Measurements from ENCODE around the gene MRPS18C. TPM values are rescaled to one million over a fixed set of nuclear protein-coding genes. Genes with fewer than 3 reads are reported as not detected.

MRPS18C gene
- total RNA-seq, 4 donors from 2014 or later, result 15.7 to 30.3 (median 22.3) TPM

- no peaks in the 10 kb centered on the region for H3K27me3 ChIP-seq
- intact Hi-C loops (cut with DNase I), result no loop called here
- DNase-seq (ENCODE audit: extremely low spot score), result no peak
- H3K27ac ChIP-seq (replicated peaks in 1 of 4), result no peak overlapping the region
- no peaks in the 10 kb centered on the region for H3K4me1 ChIP-seq
- TF ChIP-seq EP300 (IDR thresholded peaks at IDR 0.05) (no peak), CTCF (IDR thresholded peaks at IDR 0.05) (no peak), POLR2AphosphoS5 (IDR thresholded peaks at IDR 0.05) (no peak), POLR2A (IDR thresholded peaks at IDR 0.05; ENCODE audit: low read depth) (no peak)
- no peaks in the 10 kb centered on the region for H3K9me3 ChIP-seq
- WGBS, result 90% methylated on average over 3 of the region's 3 CpGs
- H3K4me3 ChIP-seq, result no peak overlapping the region
- peaks cover 46 to 94% (median 66%) of the 10 kb centered on the region in 4 donors for H3K36me3 ChIP-seq
Measured at GRCh38 chr4:83440899-83441298, 15.0 kb upstream of the MRPS18C start.

GRCh38 chr4:83449009-83449408 is 6.8 kb upstream of the MRPS18C start:
- Histone ChIP-seq H3K36me3 (peaks cover 18 to 52% (median 36%) of the 10 kb centered on the region in 4 donors), H3K4me1 (peaks cover 4 to 6% (median 4%) of the 10 kb centered on the region in 4 donors), H3K27me3 (no peaks in the 10 kb centered on the region), H3K4me3 (no peak overlapping the region), H3K27ac (replicated peaks in 1 of 4) (no peak overlapping the region), H3K9me3 (no peaks in the 10 kb centered on the region)
- 64% methylated on average over 2 of the region's 2 CpGs for WGBS
- intact Hi-C loops (cut with DNase I), result no loop called here
- no peak for TF ChIP-seq EP300 (IDR thresholded peaks at IDR 0.05)
- no peak for TF ChIP-seq POLR2A (IDR thresholded peaks at IDR 0.05; ENCODE audit: low read depth)
- no peak for TF ChIP-seq POLR2AphosphoS5 (IDR thresholded peaks at IDR 0.05)
- no peak for TF ChIP-seq CTCF (IDR thresholded peaks at IDR 0.05)
- DNase-seq (ENCODE audit: extremely low spot score), result no peak

GRCh38 chr4:83454686-83455085 is 1.2 kb upstream of the MRPS18C start:
- no peak for DNase-seq (ENCODE audit: extremely low spot score)
- TF ChIP-seq EP300 (IDR thresholded peaks at IDR 0.05) (no peak), POLR2A (IDR thresholded peaks at IDR 0.05; ENCODE audit: low read depth) (no peak), CTCF (IDR thresholded peaks at IDR 0.05) (no peak), POLR2AphosphoS5 (IDR thresholded peaks at IDR 0.05) (no peak)
- Histone ChIP-seq H3K4me1 (peaks cover 24 to 31% (median 29%) of the 10 kb centered on the region in 4 donors), H3K9me3 (no peaks in the 10 kb centered on the region), H3K27me3 (no peaks in the 10 kb centered on the region), H3K4me3 (peak overlapping the region; percentile 64 to 84 (median 82)), H3K27ac (replicated peaks in 1 of 4) (peak overlapping the region; percentile 93 to 97 (median 96)), H3K36me3 (peaks cover 7 to 46% (median 29%) of the 10 kb centered on the region in 4 donors)
- intact Hi-C loops (cut with DNase I), result loop anchor here (10.0 kb wide), 1 partner anchor 170 kb away; the partner anchor contains the start of gene COQ2
- 22% methylated on average over 6 of the region's 6 CpGs for WGBS

GRCh38 chr4:83456184-83456501 is 285 bp downstream of the MRPS18C start:
- TF ChIP-seq POLR2A (IDR thresholded peaks at IDR 0.05; ENCODE audit: low read depth), result no peak
- TF ChIP-seq EP300 (IDR thresholded peaks at IDR 0.05), result no peak
- TF ChIP-seq POLR2AphosphoS5 (IDR thresholded peaks at IDR 0.05), result no peak
- no peak for TF ChIP-seq CTCF (IDR thresholded peaks at IDR 0.05)
- no peaks in the 10 kb centered on the region for H3K9me3 ChIP-seq
- peak overlapping the region; percentile 64 to 84 (median 82) for H3K4me3 ChIP-seq
- peak overlapping the region; percentile 93 to 97 (median 96) for H3K27ac ChIP-seq (replicated peaks in 1 of 4)
- H3K36me3 ChIP-seq, result peaks cover 18 to 61% (median 41%) of the 10 kb centered on the region in 4 donors
- 0% methylated on average over 7 of the region's 7 CpGs for WGBS
- no peaks in the 10 kb centered on the region for H3K27me3 ChIP-seq
- DNase-seq (ENCODE audit: extremely low spot score), result no peak
- intact Hi-C loops (cut with DNase I), result loop anchor here (10.0 kb wide), 1 partner anchor 171 kb away; the partner anchor contains the start of gene COQ2
- H3K4me1 ChIP-seq, result peaks cover 24 to 31% (median 29%) of the 10 kb centered on the region in 4 donors

- DNase-seq (ENCODE audit: extremely low spot score), result no peak
Measured at GRCh38 chr4:83473423-83473822, 17.6 kb downstream of the MRPS18C start.

More at GRCh38 chr4:83473423-83473822, 17.6 kb downstream of the MRPS18C start:
- WGBS, result 85% methylated on average over 4 of the region's 4 CpGs
- H3K27ac ChIP-seq (replicated peaks in 1 of 4), result no peak overlapping the region
- no peak overlapping the region for H3K4me3 ChIP-seq
- no peaks in the 10 kb centered on the region for H3K4me1 ChIP-seq
- H3K9me3 ChIP-seq, result no peaks in the 10 kb centered on the region
- H3K36me3 ChIP-seq, result peaks cover 0 to 51% (median 16%) of the 10 kb centered on the region in 4 donors
- no peak for TF ChIP-seq EP300 (IDR thresholded peaks at IDR 0.05)
- no peak for TF ChIP-seq POLR2A (IDR thresholded peaks at IDR 0.05; ENCODE audit: low read depth)
- TF ChIP-seq POLR2AphosphoS5 (IDR thresholded peaks at IDR 0.05), result no peak
- TF ChIP-seq CTCF (IDR thresholded peaks at IDR 0.05), result no peak
- H3K27me3 ChIP-seq, result no peaks in the 10 kb centered on the region
- intact Hi-C loops (cut with DNase I), result no loop called here

Measured in esophagus muscularis mucosa (tissue), 4 donors.